GM19463 (cell line): Measurements from ENCODE around the gene TRAPPC5.

Source experiments
- ATAC-seq: cut with Tn5 transposase; IDR thresholded peaks from one replicate; pipeline ENCODE4 v1.9.1; 2021; ENCODE audit warnings: mild to moderate bottlenecking, moderate library complexity; ENCODE audit not compliant: unreplicated experiment

The TRAPPC5 gene

DNA sequence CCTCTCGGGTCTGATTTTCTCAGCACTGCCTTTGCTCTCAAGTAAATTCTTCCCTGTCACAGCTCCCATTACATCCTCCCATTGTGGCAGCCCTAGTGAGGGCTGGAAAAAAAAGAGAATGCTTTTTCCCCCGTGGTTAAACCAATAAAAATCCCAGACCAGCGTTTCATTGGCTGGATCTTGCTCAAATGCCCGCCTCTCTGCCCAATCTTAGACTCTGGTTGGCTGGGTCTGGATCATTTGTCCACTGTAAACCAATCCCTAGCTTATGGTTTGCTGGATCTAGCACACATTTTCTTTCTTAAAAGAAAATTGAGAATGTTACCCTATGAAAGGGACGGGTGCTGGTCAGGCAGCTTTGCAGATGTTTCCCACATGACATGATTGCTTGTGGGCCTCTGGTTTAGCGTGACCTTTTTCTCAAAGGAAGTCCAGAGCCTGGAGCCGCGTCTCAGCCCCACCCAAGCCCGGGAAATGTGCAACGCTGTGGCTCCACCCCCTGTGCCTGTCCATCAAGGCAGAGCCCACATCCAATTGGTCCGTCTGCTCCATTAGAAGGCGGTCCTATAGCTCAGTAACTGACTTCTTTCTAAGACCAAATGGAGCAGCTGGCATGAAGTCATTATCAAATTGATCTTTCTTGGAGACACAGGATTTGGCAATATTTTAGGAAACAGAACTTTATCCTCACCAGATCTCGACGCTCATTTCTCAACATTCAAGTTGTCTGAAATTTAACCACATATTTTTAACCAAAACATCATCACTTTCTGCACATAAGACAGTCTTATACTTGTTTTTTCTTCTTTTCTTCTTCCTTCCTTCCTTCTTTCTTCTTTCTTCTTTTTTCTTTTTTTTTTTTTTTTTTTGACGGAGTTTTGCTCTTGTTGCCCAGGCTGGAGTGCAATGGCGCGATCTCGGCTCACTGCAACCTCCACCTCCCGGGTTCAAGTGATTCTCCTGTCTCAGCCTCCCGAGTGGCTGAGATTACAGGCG, 6.3 kb upstream of the TRAPPC5 start:
- no peak for ATAC-seq

DNA sequence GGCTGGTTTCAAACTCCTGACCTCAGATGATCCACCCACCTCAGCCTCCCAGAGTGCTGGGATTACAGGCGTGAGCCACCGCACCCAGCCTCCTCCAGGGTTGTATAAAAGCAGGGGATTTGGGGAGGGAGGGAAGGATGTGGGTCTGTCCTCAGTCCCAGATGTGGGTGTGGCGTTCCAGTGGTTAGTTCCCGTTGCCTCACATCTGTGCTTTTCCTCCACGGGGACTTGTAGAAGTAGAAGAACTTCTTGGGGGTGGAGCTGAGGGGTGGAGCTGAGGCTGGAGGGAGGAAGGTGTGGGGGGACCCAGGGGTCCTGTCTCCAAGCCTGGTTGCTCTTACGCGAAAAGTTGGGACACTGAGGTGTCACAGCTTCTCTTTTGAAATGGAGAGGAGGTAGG, 4.3 kb upstream of the TRAPPC5 start:
- no peak for ATAC-seq

DNA sequence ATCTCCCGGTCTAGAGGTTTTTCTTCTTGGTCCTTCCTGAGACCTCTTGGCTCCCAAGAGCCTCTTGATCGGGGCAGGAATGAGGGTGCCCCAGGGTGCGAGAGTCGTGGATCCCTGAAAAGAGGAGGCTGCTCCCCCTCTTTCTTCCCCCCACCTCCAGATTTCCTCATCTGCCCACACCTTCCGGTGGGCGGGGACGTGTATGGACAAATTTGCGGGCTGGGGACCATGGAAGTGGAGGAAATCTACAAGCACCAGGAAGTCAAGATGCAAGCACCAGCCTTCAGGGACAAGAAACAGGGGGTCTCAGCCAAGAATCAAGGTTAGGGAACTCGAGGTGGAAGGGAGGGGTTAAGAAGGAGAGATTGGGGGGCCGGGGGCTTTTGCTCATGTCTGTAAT, 3.8 kb upstream of the TRAPPC5 start, which contains the start of gene MCEMP1:
Gene MCEMP1, plus strand, starts transcription at position 237 of the 400 bp plus-strand sequence. Its CDS starts 31 bp downstream, at position 268.
- no peak for ATAC-seq

DNA sequence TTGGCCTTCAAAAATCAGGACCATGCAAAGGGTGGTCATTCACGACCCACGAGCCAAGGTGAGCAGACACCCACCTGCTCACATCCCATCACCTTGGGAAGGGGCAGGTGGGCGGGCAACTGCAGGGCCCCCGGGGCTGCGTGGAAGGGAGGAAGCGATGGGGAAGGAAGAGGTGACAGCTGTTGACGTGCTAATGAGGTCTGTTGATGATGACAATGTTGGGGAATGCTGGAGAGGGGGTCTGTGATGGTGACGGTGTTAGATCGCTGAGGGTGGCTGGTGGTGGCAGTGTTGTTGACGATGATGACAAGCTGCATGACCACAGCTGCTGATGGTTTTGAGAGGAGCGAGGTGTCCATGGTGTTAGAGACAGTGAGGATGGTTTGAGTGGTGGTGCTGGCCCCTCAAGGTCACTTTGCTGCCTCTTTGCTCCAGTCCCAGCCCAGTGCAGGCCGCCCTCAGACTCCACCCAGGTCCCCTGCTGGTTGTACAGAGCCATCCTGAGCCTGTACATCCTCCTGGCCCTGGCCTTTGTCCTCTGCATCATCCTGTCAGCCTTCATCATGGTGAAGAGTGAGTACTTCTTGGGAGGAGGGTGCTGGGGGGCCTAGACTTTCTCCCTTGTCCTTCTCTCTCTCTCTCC, 2.8 kb upstream of the TRAPPC5 start:
- no peak for ATAC-seq

DNA sequence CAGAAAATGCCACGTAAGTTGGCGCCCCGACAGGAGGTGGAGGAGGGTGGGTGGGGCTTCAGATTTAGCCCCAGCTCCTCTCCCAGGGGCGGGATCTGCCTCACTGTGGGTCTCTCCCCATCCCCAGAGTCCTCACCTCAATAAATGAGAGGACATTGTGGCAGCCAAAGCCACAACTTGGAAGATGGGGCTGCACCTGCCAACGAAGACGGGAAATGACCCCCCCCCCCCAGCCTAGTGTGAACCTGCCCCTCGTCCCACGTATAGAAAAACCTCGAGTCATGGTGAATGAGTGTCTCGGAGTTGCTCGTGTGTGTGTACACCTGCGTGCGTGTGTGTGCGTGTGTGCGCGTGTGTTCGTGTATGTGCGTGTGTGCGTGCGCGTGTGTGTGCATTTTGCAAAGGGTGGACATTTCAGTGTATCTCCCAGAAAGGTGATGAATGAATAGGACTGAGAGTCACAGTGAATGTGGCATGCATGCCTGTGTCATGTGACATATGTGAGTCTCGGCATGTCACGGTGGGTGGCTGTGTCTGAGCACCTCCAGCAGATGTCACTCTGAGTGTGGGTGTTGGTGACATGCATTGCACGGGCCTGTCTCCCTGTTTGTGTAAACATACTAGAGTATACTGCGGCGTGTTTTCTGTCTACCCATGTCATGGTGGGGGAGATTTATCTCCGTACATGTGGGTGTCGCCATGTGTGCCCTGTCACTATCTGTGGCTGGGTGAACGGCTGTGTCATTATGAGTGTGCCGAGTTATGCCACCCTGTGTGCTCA, 1.5 kb upstream of the TRAPPC5 start:
- no peak for ATAC-seq

DNA sequence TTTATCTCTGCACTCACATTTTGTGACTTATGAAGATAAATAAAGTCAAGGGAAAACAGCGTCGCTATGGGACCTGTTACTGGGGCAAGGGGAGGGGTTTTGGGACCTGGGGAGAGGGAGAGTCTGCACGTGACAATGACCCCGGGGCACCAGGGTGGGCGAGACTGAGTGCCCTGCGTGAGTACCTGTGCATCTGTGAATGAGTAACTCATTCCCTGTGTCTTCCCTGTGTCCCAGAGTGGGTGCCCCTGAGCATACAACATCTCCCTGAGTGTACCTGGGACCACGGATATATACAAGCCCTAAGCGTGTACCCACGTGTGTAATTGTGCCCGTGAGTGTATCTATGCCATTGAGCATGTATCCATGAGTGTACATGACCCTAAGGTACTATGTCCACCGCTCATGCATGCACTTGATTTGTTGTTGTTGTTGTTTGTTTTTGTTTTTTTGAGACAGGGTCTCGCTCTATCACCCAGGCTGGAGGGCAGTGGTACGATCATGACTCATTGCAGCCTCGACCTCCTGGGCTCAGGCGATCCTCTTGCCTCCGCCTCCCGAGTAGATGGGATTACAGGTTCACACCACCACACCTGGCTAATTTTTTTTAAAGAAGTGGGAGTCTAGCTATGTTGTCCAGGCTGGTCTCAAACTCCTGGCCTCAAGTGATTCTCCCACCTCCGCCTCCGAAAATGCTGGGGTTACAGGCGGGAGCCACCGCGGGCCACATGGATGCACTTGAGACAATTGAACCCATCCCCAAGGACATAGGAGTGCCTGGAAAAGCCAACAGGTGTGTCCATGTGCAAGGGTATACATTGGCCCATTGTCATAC, 645 bp upstream of the TRAPPC5 start:
- no peak for ATAC-seq

DNA sequence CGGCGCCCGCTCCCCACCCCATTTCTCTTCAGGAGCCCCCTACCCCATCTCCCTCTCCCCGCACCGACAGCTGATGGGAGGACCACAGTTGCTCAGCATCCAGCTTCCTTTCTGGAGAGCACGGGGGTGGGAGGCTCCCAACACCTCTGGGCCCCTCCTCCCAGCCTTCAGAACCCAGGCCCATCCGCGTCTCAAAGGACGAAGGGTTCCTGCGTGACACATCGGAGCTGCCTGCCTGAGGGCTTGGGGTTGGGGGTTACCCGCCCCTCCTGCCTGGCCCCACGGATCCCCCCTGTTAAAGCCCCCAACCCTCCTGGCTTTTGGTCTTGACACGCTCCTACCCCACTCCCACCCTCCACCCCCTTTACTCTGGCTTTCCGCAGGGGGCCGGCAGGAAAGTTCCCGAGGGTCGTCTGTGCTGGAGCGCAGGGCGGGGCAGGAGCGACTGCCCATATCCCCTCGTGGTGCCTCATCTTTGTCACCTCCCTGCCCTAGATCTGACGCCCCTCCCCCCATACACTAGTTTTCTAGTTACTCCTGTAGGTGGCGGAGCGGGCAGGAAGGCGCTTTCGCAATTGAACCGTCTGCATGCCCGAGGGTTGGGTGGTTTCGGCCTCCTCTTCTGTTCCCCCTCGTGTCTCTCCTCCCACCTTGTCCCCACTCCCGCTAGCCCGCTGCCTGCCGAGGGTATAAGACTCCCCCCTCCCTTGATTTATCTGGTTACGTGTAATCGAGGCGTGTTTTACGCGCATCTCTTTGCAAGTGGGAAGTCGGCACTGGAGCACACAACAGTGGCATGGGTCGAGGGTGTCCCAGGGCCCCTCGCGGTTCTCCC, 924 bp downstream of the TRAPPC5 start:
- no peak for ATAC-seq

DNA sequence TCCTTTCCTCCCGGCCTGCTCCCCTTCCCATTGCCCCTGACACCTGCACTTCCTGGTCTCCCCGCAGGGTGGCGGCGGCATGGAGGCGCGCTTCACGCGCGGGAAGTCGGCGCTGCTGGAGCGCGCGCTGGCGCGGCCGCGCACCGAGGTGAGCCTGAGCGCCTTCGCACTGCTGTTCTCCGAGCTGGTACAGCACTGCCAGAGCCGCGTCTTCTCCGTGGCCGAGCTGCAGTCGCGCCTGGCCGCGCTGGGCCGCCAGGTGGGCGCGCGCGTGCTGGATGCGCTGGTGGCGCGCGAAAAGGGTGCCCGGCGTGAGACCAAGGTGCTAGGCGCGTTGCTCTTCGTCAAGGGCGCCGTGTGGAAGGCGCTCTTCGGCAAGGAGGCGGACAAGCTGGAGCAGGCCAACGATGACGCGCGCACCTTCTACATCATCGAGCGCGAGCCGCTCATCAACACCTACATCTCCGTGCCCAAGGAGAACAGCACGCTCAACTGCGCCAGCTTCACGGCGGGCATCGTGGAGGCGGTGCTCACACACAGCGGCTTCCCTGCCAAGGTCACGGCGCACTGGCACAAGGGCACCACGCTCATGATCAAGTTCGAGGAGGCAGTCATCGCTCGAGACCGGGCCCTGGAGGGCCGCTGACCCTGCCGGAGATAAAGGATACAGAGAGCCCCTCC, 1.7 kb downstream of the TRAPPC5 start:
- no peak for ATAC-seq

DNA sequence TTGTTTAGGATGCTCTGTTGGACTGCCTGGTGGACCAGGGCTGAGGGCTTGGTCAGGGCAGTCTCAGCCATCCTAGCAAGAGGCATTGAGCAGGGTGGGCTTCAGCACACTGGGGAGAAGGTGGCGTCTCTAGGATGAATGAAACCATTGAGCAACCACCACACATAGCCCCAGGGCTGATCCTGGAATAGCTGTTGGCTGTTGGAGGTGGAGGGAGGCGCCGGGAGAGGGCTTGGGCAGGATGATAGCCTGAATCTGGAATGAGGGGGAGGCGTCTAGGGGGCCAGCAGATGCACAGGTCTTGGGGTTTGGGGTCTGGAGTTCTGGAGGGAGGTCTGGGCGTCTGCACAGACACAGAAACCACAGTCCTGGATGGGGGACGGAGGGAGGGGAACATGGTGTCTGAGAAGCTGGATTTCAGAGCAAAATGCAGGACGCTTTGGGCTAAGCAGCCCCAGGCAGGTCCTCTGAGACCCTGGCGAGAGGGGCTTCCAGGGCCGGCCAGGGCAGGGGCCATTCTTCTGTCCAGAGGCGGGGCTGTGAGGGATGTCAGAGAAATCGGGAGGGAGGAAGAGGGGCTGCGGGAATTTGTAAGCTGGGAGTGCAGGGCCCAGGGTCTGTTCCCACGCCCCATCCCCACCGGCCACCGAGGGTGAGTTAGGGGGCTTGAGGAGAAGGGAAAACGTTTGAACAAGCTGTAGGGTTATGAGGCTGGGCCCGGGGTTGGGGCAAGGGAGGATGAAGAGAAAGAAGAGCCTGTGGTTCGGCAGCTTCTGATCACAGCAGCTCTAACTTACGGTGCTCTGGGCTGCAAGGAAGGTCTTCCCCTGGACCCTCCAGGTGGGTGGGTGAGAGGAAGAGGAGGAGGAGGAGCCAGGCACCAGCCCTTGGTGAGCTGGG, 5.2 kb downstream of the TRAPPC5 start:
- ATAC-seq, result no peak

DNA sequence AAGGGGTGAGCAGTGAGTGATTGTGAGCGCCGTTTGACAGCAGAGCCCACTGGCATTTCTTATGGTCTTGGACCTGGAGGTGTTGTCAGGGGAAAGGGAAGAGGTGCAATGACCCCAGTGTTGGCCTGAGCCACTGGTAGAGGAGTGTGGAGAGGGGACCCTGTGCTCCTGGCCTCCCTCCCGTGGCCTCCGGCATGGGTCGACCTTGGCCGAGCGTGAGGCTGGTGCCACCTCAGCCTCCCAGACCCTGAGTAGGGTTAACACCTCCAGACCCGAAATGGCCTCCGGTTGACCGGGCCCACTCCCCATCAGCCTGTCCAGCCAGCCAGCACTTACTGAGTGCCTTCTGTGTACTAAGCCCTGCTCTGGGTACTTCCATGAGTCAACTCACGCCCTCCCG, 6.5 kb downstream of the TRAPPC5 start:
- ATAC-seq, result no peak

DNA sequence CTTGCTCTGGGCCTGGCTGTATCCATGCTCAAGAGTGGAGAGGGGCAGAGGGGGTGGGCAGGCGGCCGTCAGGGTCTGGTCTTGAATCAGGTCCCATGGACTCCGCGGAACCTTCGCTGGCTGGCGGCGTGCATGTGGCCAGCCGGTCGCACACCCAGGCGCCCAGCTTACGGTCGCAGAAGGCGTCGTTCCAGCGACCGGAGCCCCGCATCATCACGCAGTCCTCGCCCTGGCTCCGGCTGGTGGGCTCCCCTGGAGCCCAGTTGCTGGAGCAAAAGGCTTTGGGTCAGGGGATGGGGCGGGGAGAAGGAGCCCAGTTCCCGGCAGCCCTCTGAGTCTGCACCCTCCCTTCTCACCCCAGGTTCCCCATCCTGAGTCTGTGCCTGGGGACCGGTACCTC, 8.5 kb downstream of the TRAPPC5 start:
- no peak for ATAC-seq

DNA sequence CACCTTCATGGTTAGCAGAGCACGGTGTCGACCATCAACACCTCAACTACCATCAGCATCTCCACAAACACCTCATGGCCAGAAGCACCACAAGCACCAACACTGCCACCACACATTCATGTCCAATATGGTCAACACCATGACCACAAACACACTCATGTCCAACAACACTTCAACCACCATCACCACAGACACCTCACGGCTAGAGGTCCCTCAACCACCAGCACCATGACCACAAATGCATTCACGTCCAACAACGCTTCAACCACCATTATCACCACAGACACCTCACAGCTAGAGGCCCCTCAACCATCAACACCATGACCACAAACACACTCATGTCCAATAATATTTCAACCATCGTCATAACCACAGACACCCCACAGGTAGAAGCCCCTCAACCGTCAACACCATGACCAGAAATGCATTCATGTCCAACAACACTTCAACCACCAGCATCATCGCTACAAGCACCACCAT, 10.2 kb downstream of the TRAPPC5 start:
- no peak for ATAC-seq

DNA sequence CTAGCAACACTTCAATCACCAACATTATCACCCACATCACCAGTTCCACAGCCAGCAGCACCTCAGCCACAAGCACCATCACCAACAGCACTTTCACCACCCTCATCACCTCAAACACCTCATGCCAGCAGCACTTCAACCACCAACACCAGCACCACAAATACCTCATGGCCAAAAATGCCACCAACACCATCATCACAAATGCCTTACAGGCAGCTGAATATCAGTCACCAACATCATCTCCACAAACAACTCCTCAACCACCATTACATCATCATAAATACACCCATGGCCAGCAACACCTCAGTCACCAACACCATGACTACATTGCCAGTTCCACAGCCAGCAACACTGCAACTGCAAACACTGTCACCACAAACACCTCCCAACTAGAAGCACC, 10.9 kb downstream of the TRAPPC5 start:
- no peak for ATAC-seq

DNA sequence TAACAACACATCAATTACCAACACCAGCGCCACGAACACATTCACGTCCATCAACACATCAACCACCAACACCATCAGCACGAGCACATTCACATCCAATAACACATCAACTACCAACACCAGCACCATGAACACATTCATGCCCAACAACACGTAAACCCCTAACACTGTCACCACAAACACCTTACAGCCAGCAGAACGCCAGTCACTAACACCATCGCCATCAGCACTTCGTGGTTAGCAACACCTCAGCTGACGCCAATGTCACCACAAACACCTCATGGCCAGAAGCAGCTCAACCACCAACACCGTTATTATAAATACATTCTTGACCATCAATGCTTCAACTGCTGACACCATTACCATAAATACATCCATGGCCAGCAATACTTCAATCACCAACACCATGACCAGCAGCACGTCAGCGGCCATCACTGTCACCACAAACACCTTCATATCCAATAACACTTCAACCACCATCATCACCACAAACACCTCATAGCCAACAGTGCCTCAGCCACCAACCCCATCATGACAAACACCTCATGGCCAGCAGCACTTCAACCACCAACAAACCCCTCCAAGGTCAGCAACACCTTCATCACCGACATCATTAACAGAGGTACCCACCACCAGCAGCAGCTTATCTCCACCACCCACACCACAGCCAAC, 11.9 kb downstream of the TRAPPC5 start:
- ATAC-seq, result no peak

DNA sequence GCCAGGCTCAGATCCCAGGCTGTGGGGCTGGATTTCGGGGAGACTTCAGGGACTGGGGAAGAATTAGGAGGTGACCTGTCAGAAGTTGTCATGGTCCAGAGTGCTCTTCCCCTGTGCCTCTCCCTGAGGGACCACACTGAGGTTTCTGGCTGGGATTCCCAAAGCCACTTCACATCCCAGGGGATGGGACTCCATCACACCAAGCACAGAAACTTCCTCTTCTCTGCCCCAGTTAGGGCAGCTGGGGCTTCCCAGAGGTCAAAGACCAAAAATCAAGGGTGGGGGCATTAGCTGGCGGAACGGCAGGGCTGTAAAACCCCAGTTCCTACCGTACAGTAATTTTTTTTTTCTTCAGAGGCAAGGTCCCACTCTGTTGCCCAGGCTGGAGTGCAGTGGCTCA, 13.9 kb downstream of the TRAPPC5 start:
- ATAC-seq, result no peak

DNA sequence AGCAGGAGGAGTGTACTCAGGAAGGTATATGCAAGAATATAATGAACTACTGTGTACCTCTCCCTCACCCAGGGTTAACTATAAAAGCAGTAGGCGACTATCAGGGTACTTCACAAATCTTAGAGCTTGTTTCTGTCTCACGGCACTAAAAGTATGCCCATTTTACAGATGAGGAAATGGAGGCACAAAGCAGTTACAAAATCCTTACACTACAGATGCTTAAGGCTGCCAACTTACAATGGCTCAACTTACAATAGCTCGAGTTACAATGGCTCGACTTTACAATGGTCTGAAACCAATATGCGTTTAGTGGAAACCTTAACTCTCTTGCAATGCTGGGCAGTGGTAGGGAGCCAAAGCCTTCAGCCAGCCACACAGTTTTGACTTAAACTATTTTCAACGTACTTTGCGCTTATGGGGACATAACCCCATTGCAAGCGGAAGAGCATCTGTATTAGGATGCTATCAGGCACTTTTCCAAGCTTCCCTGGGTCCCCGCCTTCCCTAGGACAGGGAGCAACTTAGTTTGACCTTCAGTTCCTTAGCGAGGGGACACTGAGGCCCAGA, 17.2 kb downstream of the TRAPPC5 start:
- no peak for ATAC-seq

DNA sequence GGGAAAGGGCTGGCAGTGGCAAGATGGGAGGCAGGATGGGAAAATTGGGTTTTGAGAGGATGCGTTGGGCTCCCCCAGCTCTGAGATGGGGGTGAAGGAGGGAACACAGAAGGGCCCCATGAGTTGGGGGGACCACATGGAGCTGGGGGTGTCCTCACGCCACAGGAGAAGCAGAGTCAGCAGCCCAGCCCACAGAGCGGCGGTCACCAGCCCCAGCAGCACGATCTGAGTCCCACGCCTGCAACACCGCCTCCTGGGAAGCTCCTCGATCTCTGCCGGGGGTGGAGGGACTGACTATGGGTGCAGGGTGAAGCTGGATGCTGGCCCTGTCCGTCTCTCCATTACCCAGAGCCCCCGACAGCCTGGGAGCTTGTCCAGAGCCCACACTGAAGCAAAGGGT, 17.9 kb downstream of the TRAPPC5 start:
- ATAC-seq, result no peak
